ENCODE data around the gene HMGA1. TPM values are rescaled to one million over a fixed set of nuclear protein-coding genes. Genes with fewer than 3 reads are reported as not detected.

Gene HMGA1
- total and polyA plus RNA-seq, 10 of the 15 experiments (the other 5 are each of a cell fraction or from before 2014, with no cell fraction given): 13.4 to 885 (median 508) TPM

DNA sequence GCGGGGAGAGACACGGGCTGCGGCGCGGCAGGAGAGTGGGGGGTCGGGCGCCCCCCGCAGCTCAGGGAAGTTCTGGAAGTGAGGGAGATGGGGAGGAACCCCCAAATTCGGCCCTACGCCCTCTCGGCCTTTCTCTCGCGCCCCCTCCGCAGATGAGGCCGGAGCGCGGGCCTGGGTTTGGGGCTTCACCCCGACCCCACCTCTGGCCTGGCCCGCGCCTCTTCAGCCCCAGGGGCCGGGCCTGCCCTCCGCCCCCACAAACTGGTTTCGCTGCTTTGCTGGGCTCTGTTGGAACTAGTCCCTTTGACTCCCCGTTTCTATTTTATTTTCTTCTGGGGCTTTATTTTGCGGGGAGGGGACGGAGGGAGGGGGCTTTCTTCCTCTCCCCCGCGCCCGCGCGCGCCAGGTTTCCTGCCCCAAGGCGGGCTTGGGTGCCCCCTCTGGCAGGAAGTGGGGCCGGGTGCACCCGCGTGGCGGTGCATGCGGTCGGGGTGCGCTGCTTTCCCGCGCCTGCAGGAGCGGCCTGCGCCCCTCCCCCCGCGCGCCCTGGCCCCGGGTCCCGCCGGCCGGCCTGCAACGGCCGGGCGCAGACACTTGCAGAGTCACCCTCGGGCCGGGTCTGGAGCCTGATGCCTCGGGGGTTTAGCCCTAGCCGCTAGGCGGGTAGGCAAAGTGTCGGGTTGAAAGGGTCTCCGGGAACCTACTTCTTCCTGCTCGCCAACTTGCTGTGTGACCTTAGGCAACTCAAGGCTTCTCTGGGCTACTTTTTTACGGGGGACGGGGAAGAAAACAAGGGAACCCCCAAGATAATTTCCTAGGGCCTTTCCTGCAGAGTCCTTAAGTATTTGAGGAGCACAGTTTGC, 1.3 kb downstream of the HMGA1 start (continued):
- TF ChIP-seq GABPA (IDR thresholded peaks at IDR 0.05; ENCODE audit: low read depth) (no peak), E2F4 (IDR thresholded peaks at IDR 0.05; ENCODE audit: low read depth, low read length) (0 out of 2 replicates have a peak, but pooled peaks have one; percentile 36), ZNF24 (IDR thresholded peaks at IDR 0.05) (0 out of 2 replicates have a peak, but pooled peaks have one; percentile 26), ATF7 (IDR thresholded peaks at IDR 0.05; ENCODE audit: low read depth) (no peak), NRF1 (conservative IDR thresholded peaks at IDR 0.05; ENCODE audit: low read depth, low read length) (no peak), WRNIP1 (IDR thresholded peaks at IDR 0.05; ENCODE audit: borderline replicate concordance, low read depth, low read length) (no peak), HDAC2 (IDR thresholded peaks at IDR 0.05) (no peak), EGR1 (IDR thresholded peaks at IDR 0.05; ENCODE audit: borderline replicate concordance in 1 of 2, low read depth in 2 of 2, low read length in 2 of 2) (peak in 1 of 2 experiments; percentile 57; a peak in 1 of 3 replicates), ZNF687 (IDR thresholded peaks at IDR 0.05) (peak; percentile 72), NFYA (IDR thresholded peaks at IDR 0.05; ENCODE audit: borderline replicate concordance, low read depth, low read length) (no peak), SREBF2 (IDR thresholded peaks at IDR 0.05; ENCODE audit: low read length) (no peak), HCFC1 (IDR thresholded peaks at IDR 0.05; ENCODE audit: low read length) (no peak), NR2F1 (conservative IDR thresholded peaks at IDR 0.05) (peak; percentile 63), RCOR1 (conservative IDR thresholded peaks at IDR 0.05; ENCODE audit: low read depth, low read length) (no peak), MYC (IDR thresholded peaks at IDR 0.05; ENCODE audit: insufficient read depth, insufficient read length, insufficient replicate concordance, low read length, severe bottlenecking) (peak; percentile 87), KDM1A (IDR thresholded peaks at IDR 0.05; ENCODE audit: borderline replicate concordance) (no peak), LARP7 (IDR thresholded peaks at IDR 0.05) (peak; percentile 42)
- TF ChIP-seq, protein P1, sequence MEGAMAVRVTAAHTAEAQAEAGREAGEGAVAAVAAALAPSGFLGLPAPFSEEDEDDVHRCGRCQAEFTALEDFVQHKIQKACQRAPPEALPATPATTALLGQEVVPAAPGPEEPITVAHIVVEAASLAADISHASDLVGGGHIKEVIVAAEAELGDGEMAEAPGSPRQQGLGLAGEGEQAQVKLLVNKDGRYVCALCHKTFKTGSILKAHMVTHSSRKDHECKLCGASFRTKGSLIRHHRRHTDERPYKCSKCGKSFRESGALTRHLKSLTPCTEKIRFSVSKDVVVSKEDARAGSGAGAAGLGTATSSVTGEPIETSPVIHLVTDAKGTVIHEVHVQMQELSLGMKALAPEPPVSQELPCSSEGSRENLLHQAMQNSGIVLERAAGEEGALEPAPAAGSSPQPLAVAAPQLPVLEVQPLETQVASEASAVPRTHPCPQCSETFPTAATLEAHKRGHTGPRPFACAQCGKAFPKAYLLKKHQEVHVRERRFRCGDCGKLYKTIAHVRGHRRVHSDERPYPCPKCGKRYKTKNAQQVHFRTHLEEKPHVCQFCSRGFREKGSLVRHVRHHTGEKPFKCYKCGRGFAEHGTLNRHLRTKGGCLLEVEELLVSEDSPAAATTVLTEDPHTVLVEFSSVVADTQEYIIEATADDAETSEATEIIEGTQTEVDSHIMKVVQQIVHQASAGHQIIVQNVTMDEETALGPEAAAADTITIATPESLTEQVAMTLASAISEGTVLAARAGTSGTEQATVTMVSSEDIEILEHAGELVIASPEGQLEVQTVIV (IDR thresholded peaks at IDR 0.05; ENCODE audit: borderline replicate concordance, partially characterized antibody): no peak
- TF ChIP-seq, protein P2, sequence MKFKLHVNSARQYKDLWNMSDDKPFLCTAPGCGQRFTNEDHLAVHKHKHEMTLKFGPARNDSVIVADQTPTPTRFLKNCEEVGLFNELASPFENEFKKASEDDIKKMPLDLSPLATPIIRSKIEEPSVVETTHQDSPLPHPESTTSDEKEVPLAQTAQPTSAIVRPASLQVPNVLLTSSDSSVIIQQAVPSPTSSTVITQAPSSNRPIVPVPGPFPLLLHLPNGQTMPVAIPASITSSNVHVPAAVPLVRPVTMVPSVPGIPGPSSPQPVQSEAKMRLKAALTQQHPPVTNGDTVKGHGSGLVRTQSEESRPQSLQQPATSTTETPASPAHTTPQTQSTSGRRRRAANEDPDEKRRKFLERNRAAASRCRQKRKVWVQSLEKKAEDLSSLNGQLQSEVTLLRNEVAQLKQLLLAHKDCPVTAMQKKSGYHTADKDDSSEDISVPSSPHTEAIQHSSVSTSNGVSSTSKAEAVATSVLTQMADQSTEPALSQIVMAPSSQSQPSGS (IDR thresholded peaks at IDR 0.05; ENCODE audit: low read length): no peak

All from GM12878 (cell line).